DND-41 (cell line): Measurements from ENCODE around the gene IL18R1.

ENCODE experiments used
- ATAC-seq: fragments of 200-7000 bp; cut with Tn5 transposase; 3 replicates; pipeline ENCODE4 v1.9.1; 2021; ENCODE audit warnings: low read depth; ENCODE audit not compliant: insufficient read depth
- DNase-seq: peaks from one replicate; pipeline ENCODE4 v3.0.0-alpha.2; 2020
- H2AFZ ChIP-seq: 2 replicates; pipeline ENCODE4 v1.6.0; 2012; ENCODE audit warnings: low read depth, low read length
- H3K27ac ChIP-seq: 2 replicates; pipeline ENCODE4 v1.5.1; 2012; ENCODE audit warnings: low read length, inconsistent platforms
- H3K27me3 ChIP-seq: fragments of 200-600 bp; sonication (generic); 2 replicates; pipeline ENCODE4 v1.6.0; 2012; ENCODE audit warnings: low read length, mild to moderate bottlenecking, inconsistent platforms; ENCODE audit not compliant: insufficient read depth, poor library complexity
- H3K36me3 ChIP-seq: 2 replicates; pipeline ENCODE4 v1.5.1; 2012; ENCODE audit warnings: low read length, inconsistent platforms; ENCODE audit not compliant: insufficient read depth
- H3K4me1 ChIP-seq: 2 replicates; pipeline ENCODE4 v1.5.1; 2012; ENCODE audit warnings: mild to moderate bottlenecking, low read length; ENCODE audit not compliant: insufficient read depth
- H3K4me2 ChIP-seq: 2 replicates; pipeline ENCODE4 v1.6.0; 2012; ENCODE audit warnings: mild to moderate bottlenecking, moderate library complexity, low read length, inconsistent platforms; ENCODE audit not compliant: insufficient read depth
- H3K4me3 ChIP-seq, 2 experiments: fragments of 200-600 bp in 1 of 2; shearing (Covaris generic) in 1 of 2; 2 replicates each; pipeline ENCODE4 v1.5.1; 2012 to 2016; ENCODE audit warnings: inconsistent platforms in 2 of 2, low read length in 2 of 2, mild to moderate bottlenecking in 2 of 2, low read depth in 1 of 2, moderate library complexity in 1 of 2
- H3K79me2 ChIP-seq: 2 replicates; pipeline ENCODE4 v1.6.0; 2012; ENCODE audit warnings: low read length, inconsistent platforms; ENCODE audit not compliant: insufficient read depth
- H3K9ac ChIP-seq: 2 replicates; pipeline ENCODE4 v1.6.0; 2012; ENCODE audit warnings: low read depth, mild to moderate bottlenecking, inconsistent platforms, low read length, moderate library complexity
- H3K9me3 ChIP-seq: 2 replicates; pipeline ENCODE4 v1.5.1; 2012; ENCODE audit warnings: low read length, moderate library complexity, mild to moderate bottlenecking, inconsistent platforms; ENCODE audit not compliant: insufficient read depth, severe bottlenecking
- H4K20me1 ChIP-seq: 2 replicates; pipeline ENCODE4 v1.6.0; 2012; ENCODE audit warnings: low read length; ENCODE audit not compliant: insufficient read depth
- CTCF ChIP-seq: IDR thresholded peaks from 2 replicates; pipeline ENCODE4 v1.5.1; 2012; ENCODE audit warnings: borderline replicate concordance, low read length, moderate library complexity, mild to moderate bottlenecking; ENCODE audit not compliant: poor library complexity, severe bottlenecking; ENCODE audit errors: extremely low read depth
- EZH2 ChIP-seq: IDR thresholded peaks from 3 replicates; pipeline ENCODE4 v1.6.1; 2012; ENCODE audit warnings: borderline replicate concordance, low read depth, mild to moderate bottlenecking, moderate library complexity, low read length, inconsistent platforms; ENCODE audit not compliant: severe bottlenecking

The IL18R1 gene

GRCh38 chr2:102427249-102427648 is 71.7 kb downstream of the IL18R1 start:
- TF ChIP-seq CTCF = no peak
- TF ChIP-seq EZH2 = no peak
- H4K20me1 ChIP-seq = no peaks in the 10 kb centered on the region
- no peaks in the 10 kb centered on the region for H3K4me1 ChIP-seq
- no peaks in the 10 kb centered on the region for H3K79me2 ChIP-seq
- peaks cover 3% of the 10 kb centered on the region for H3K27me3 ChIP-seq
- no peaks in the 10 kb centered on the region for H3K9me3 ChIP-seq
- DNase-seq = no peak
- no peaks in the 10 kb centered on the region for H3K36me3 ChIP-seq
- H3K4me3 ChIP-seq = no peak overlapping the region
- no peak for ATAC-seq
- H3K4me2 ChIP-seq = no peak overlapping the region
- no peak overlapping the region for H3K9ac ChIP-seq
- H3K27ac ChIP-seq = no peak overlapping the region
- H2AFZ ChIP-seq = no peak overlapping the region

- no peaks in the 10 kb centered on the region for H3K79me2 ChIP-seq
Observed at GRCh38 chr2:102428573-102428972, 73.0 kb downstream of the IL18R1 start.

GRCh38 chr2:102432386-102432785 is 76.8 kb downstream of the IL18R1 start:
- no peak for DNase-seq
- Histone ChIP-seq H3K36me3 (no peaks in the 10 kb centered on the region), H4K20me1 (no peaks in the 10 kb centered on the region), H3K9me3 (no peaks in the 10 kb centered on the region), H2AFZ (no peak overlapping the region), H3K4me3 (no peak overlapping the region), H3K4me1 (no peaks in the 10 kb centered on the region), H3K9ac (no peak overlapping the region), H3K79me2 (no peaks in the 10 kb centered on the region), H3K27ac (no peak overlapping the region), H3K27me3 (no peaks in the 10 kb centered on the region), H3K4me2 (no peak overlapping the region)
- no peak for TF ChIP-seq CTCF
- TF ChIP-seq EZH2 = no peak
- ATAC-seq = no peak

More at GRCh38 chr2:102428573-102428972, 73.0 kb downstream of the IL18R1 start:
- peaks cover 3% of the 10 kb centered on the region for H3K27me3 ChIP-seq
- no peaks in the 10 kb centered on the region for H3K9me3 ChIP-seq
- no peaks in the 10 kb centered on the region for H4K20me1 ChIP-seq
- no peak overlapping the region for H3K27ac ChIP-seq
- H2AFZ ChIP-seq = no peak overlapping the region
- no peaks in the 10 kb centered on the region for H3K4me1 ChIP-seq
- no peak overlapping the region for H3K4me2 ChIP-seq
- ATAC-seq = no peak
- TF ChIP-seq EZH2 (no peak), CTCF (no peak)
- no peak for DNase-seq
- H3K4me3 ChIP-seq = no peak overlapping the region
- H3K36me3 ChIP-seq = no peaks in the 10 kb centered on the region
- no peak overlapping the region for H3K9ac ChIP-seq
